Measurements from ENCODE around the gene AMBRA1. TPM values are rescaled to one million over a fixed set of nuclear protein-coding genes. Genes with fewer than 3 reads are reported as not detected.

Gene AMBRA1
- total and polyA plus RNA-seq, 2 of the 8 experiments (the other 6 are each of a cell fraction or from before 2014, with no cell fraction given): 14.2 to 37.4 TPM

DNA sequence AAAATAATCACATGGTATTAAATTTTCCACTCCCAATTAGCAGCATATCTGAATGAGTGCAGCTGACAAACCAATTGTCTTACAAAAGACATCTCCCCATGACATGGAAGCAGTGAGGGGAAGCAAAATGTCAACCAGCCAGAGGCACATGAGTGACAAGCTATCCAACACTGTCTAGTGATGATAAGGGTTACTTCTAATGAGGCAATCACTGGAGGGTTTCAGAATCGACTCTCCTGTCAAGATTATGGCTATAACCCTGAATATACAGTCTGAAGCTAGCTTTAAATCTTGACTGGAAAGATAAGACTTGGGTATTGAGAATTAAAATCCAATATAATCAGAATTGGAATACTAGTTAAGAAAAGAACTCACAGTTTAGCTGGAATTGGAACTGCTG is 50.3 kb downstream of the AMBRA1 start:
- H4K20me1 ChIP-seq (replicated peaks in 1 of 2; ENCODE audit: control insufficient read depth in 1 of 2, insufficient read depth in 2 of 2, low read length in 2 of 2): peaks cover 0 to 4% of the 10 kb centered on the region in 2 experiments
- POLR2A ChIA-PET (ENCODE audit: partially characterized antibody): interaction anchor here (0.6 kb wide), 1 partner anchor 581 kb away, joined by 3 read pairs; no protein-coding TSS in a partner anchor

More for the DNA sequence above, 50.3 kb downstream of the AMBRA1 start:
- H2BK15ac ChIP-seq (ENCODE audit: low read length): no peak overlapping the region
- no peak overlapping the region for H4K5ac ChIP-seq (ENCODE audit: insufficient read length, low read depth, low read length)
- H3K23ac ChIP-seq (ENCODE audit: insufficient read length): no peak overlapping the region
- H3K4me3 ChIP-seq (ENCODE audit: extremely low read depth in 1 of 4, insufficient read depth in 2 of 4, low read depth in 3 of 4, low read length in 4 of 4): no peak overlapping the region
- WGBS, 2 experiments (ENCODE audit: extremely low coverage in 1 of 2, insufficient coverage in 1 of 2, insufficient read length in 1 of 2, insufficient replicate concordance in 2 of 2, low coverage in 1 of 2, low lambda C conversion rate in 2 of 2, missing lambda C conversion rate in 1 of 2): 84% methylated on average over 1 of the region's 1 CpG; no CpG with 5 or more reads in 1 of the 2 experiments
- no peak overlapping the region for H4K91ac ChIP-seq (replicated peaks; ENCODE audit: insufficient read length, low read length)
- no peak overlapping the region for H4K8ac ChIP-seq (ENCODE audit: extremely low read depth, insufficient read depth, low read length)
- no peak overlapping the region for H2BK12ac ChIP-seq (ENCODE audit: low read depth, low read length)
- no peak overlapping the region for H2AFZ ChIP-seq (ENCODE audit: low read length)
- no peaks in the 10 kb centered on the region; the same call in 1 of the 2 replicates for H3K79me1 ChIP-seq (ENCODE audit: low read depth, low read length)
- H3K4ac ChIP-seq (replicated peaks; ENCODE audit: insufficient read length, low read depth, low read length): no peak overlapping the region
- H3K4me1 ChIP-seq (replicated peaks in 1 of 4; ENCODE audit: control insufficient read depth in 3 of 4, insufficient read depth in 4 of 4, low read length in 3 of 4): no peaks in the 10 kb centered on the region; a peak in 2 of 7 replicates
- CTCF ChIA-PET (ENCODE audit: partially characterized antibody): interaction anchor here (1.2 to 3.9 kb wide), 3 partner anchors 10 to 154 kb away, joined by 3 to 16 read pairs (median 12); no protein-coding TSS in a partner anchor
- TF ChIP-seq RBBP5 (IDR thresholded peaks at IDR 0.05; ENCODE audit: borderline replicate concordance, low read depth, low read length) (no peak), CBX5 (IDR thresholded peaks at IDR 0.05; ENCODE audit: low read depth, low read length) (no peak), BCL11A (IDR thresholded peaks at IDR 0.05; ENCODE audit: low read depth in 2 of 2, low read length in 2 of 2) (no peak), SAP30 (IDR thresholded peaks at IDR 0.05; ENCODE audit: insufficient read depth, insufficient replicate concordance, low read length) (no peak), SIN3A (conservative IDR thresholded peaks at IDR 0.05 in 1 of 2, IDR thresholded peaks at IDR 0.05 in 1 of 2; ENCODE audit: low read depth in 1 of 2, low read length in 2 of 2) (no peak), KDM5A (IDR thresholded peaks at IDR 0.05; ENCODE audit: low read length) (no peak), TEAD4 (IDR thresholded peaks at IDR 0.05; ENCODE audit: low read depth, low read length) (no peak), EZH2 (IDR thresholded peaks at IDR 0.05; ENCODE audit: low read depth, low read length, severe bottlenecking) (no peak), RNF2 (IDR thresholded peaks at IDR 0.05; ENCODE audit: borderline replicate concordance, low read depth, low read length, missing control alignments, poor library complexity, severe bottlenecking) (no peak), CBX8 (IDR thresholded peaks at IDR 0.05; ENCODE audit: borderline replicate concordance, low read depth, low read length) (no peak)
- TF ChIP-seq, protein P1, sequence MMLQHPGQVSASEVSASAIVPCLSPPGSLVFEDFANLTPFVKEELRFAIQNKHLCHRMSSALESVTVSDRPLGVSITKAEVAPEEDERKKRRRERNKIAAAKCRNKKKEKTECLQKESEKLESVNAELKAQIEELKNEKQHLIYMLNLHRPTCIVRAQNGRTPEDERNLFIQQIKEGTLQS (IDR thresholded peaks at IDR 0.05; ENCODE audit: insufficient read depth, low read depth, low read length): no peak
- H2BK5ac ChIP-seq (ENCODE audit: low read depth, low read length): no peak overlapping the region
- no peak overlapping the region for H2AK5ac ChIP-seq (ENCODE audit: low read depth, low read length)
- H3K56ac ChIP-seq (replicated peaks; ENCODE audit: insufficient read length, low read depth, low read length): no peak overlapping the region
- H3K9me3 ChIP-seq (ENCODE audit: insufficient read depth in 2 of 2, low read depth in 1 of 2, low read length in 1 of 2): no peaks in the 10 kb centered on the region
- FAIRE-seq (no peak), DNase-seq (ENCODE audit: low read depth in 1 of 2, low spot score in 2 of 2) (no peak)
- H3K27ac ChIP-seq (ENCODE audit: low read depth, low read length): no peak overlapping the region
- H3K36me3 ChIP-seq (ENCODE audit: control insufficient read depth in 2 of 4, insufficient read depth in 4 of 4, low read length in 3 of 4): peaks cover 13 to 29% (median 21%) of the 10 kb centered on the region in 4 experiments
- H3K79me2 ChIP-seq (ENCODE audit: control insufficient read depth in 1 of 2, insufficient read depth in 2 of 2, low read length in 2 of 2): 0 out of 4 replicates have a peak, but pooled peaks cover 0 to 4% of the 10 kb centered on the region in 2 experiments
- H3K9ac ChIP-seq (replicated peaks in 1 of 4; ENCODE audit: extremely low read depth in 1 of 4, low read depth in 3 of 4, low read length in 3 of 4): no peak overlapping the region
- no peaks in the 10 kb centered on the region for H3K23me2 ChIP-seq (ENCODE audit: low read depth, low read length)
- no peak overlapping the region for H2BK120ac ChIP-seq (replicated peaks; ENCODE audit: low read depth, low read length)
- no peak overlapping the region for H3K18ac ChIP-seq (ENCODE audit: extremely low read depth, low read length)
- no peak overlapping the region for H3K14ac ChIP-seq (ENCODE audit: insufficient read length)
- no peak overlapping the region for H3K4me2 ChIP-seq (ENCODE audit: insufficient read depth in 1 of 2, low read depth in 2 of 2, low read length in 2 of 2)
- no peaks in the 10 kb centered on the region for H3K27me3 ChIP-seq (replicated peaks in 1 of 4; ENCODE audit: control insufficient read depth in 3 of 4, extremely low read depth in 1 of 4, insufficient read depth in 3 of 4, low read length in 3 of 4)
- no peak overlapping the region for H2BK20ac ChIP-seq (ENCODE audit: low read length)

Measured in H1 (cell line).